SK-N-SH treated with all-trans-retinoic acid at 6 μM for 48 hours (cell line): ENCODE results near the gene IRS2.

Source experiments
- ATAC-seq: fragments of 200-7000 bp; cut with Tn5 transposase; 3 replicates; pipeline ENCODE4 v1.9.1; 2020; ENCODE audit warnings: mild to moderate bottlenecking, moderate library complexity
- BACH2 ChIP-seq: fragments of 250-450 bp; sonication (Bioruptor Pico); IDR thresholded peaks from 2 replicates; pipeline ENCODE4 v1.9.0; 2021; ENCODE audit warnings: mild to moderate bottlenecking, borderline replicate concordance
- CSDC2 ChIP-seq: fragments of 250-450 bp; sonication (Bioruptor Pico); IDR thresholded peaks from 2 replicates; pipeline ENCODE4 v1.5.0; 2020; ENCODE audit warnings: mild to moderate bottlenecking, moderate library complexity
- ESRRG ChIP-seq: fragments of 250-450 bp; sonication (Bioruptor Pico); IDR thresholded peaks from 2 replicates; pipeline ENCODE4 v1.6.1; 2021; ENCODE audit warnings: mild to moderate bottlenecking
- GLIS3 ChIP-seq: fragments of 250-450 bp; sonication (Bioruptor Pico); IDR thresholded peaks from 2 replicates; pipeline ENCODE4 v1.5.0; 2020; ENCODE audit warnings: mild to moderate bottlenecking, moderate library complexity
- ISL1 ChIP-seq: fragments of 250-450 bp; sonication (Bioruptor Pico); IDR thresholded peaks from 2 replicates; pipeline ENCODE4 v2.1.2; 2022; ENCODE audit warnings: mild to moderate bottlenecking, moderate library complexity
- OSR1 ChIP-seq: fragments of 250-450 bp; sonication (Bioruptor Pico); IDR thresholded peaks from 2 replicates; pipeline ENCODE4 v1.8.0; 2022; ENCODE audit warnings: moderate library complexity, mild to moderate bottlenecking, inconsistent platforms
- PPARA ChIP-seq: fragments of 250-450 bp; sonication (Bioruptor Pico); IDR thresholded peaks from 2 replicates; pipeline ENCODE4 v1.5.0; 2020; ENCODE audit warnings: mild to moderate bottlenecking, borderline replicate concordance
- SNAI2 ChIP-seq: fragments of 250-450 bp; sonication (Bioruptor Pico); IDR thresholded peaks from 2 replicates; pipeline ENCODE4 v1.5.0; 2020; ENCODE audit warnings: mild to moderate bottlenecking, moderate library complexity
- TOX ChIP-seq: fragments of 250-450 bp; sonication (Bioruptor Pico); IDR thresholded peaks from 2 replicates; pipeline ENCODE4 v1.8.0; 2021; ENCODE audit warnings: mild to moderate bottlenecking, moderate library complexity, borderline replicate concordance
- ZFP3 ChIP-seq: fragments of 250-450 bp; sonication (Bioruptor Pico); IDR thresholded peaks from 2 replicates; pipeline ENCODE4 v1.5.0; 2020; ENCODE audit warnings: mild to moderate bottlenecking, moderate library complexity
- ZFP30 ChIP-seq: fragments of 450-650 bp; formaldehyde crosslinking; IDR thresholded peaks from 2 replicates; pipeline ENCODE4 v1.5.0; 2022; ENCODE audit warnings: mild to moderate bottlenecking, moderate library complexity
- ZNF565 ChIP-seq: fragments of 450-650 bp; formaldehyde crosslinking; conservative IDR thresholded peaks from 2 replicates; pipeline ENCODE4 v1.5.0; 2020; ENCODE audit warnings: low read depth, mild to moderate bottlenecking, moderate library complexity
- ZNF70 ChIP-seq: fragments of 450-650 bp; formaldehyde crosslinking; IDR thresholded peaks from 2 replicates; pipeline ENCODE4 v1.5.0; 2020; ENCODE audit warnings: mild to moderate bottlenecking, moderate library complexity
- ZNF8 ChIP-seq: fragments of 450-650 bp; formaldehyde crosslinking; IDR thresholded peaks from 2 replicates; pipeline ENCODE4 v1.5.0; 2020; ENCODE audit warnings: mild to moderate bottlenecking, moderate library complexity
- TF ChIP-seq, protein P1 (sequence below): fragments of 250-450 bp; sonication (Bioruptor Pico); IDR thresholded peaks from 2 replicates; pipeline ENCODE4 v1.5.0; 2020; ENCODE audit warnings: mild to moderate bottlenecking, moderate library complexity
- TF ChIP-seq, protein P2 (sequence below): fragments of 250-450 bp; sonication (Bioruptor Pico); IDR thresholded peaks from 2 replicates; pipeline ENCODE4 v1.8.0; 2020; ENCODE audit warnings: mild to moderate bottlenecking, moderate library complexity, borderline replicate concordance
- TF ChIP-seq, protein P3 (sequence below): fragments of 250-450 bp; sonication (Bioruptor Pico); IDR thresholded peaks from 2 replicates; pipeline ENCODE4 v1.5.1; 2020; ENCODE audit warnings: low read depth, mild to moderate bottlenecking, moderate library complexity
- TF ChIP-seq, protein P4 (sequence below): fragments of 250-450 bp; sonication (Bioruptor Pico); IDR thresholded peaks from 2 replicates; pipeline ENCODE4 v1.5.1; 2021; ENCODE audit warnings: mild to moderate bottlenecking, moderate library complexity
- TF ChIP-seq, protein P5 (sequence below): fragments of 250-450 bp; sonication (Bioruptor Pico); IDR thresholded peaks from 2 replicates; pipeline ENCODE4 v1.8.0; 2021; ENCODE audit warnings: low read depth, mild to moderate bottlenecking, moderate library complexity, borderline replicate concordance

IRS2 gene

GRCh38 chr13:109762791-109763190 is 23.6 kb downstream of the IRS2 start:
- no peak for ATAC-seq
- no peak for TF ChIP-seq TOX (CRISPR knock-in tag)
- no peak for TF ChIP-seq GLIS3 (CRISPR knock-in tag)
- no peak for TF ChIP-seq ZNF565

DNA sequence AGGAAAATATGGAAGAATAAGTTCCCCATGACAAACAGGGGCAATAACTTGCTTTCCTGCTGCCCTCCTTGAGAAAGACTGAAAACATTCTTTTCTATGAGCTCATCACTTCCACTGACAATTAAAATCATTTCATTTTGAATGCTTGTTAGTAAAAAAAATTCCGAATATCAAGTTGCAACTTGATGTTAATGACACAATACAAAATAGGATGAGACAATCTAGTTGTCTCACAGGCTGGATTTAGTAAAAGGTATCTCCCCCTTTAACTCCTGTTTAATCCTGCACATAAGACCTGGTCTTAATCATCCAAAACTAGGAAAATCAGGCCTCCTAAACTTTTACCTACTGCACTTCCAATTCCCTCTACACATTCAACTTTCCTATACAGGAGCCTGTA is 24.7 kb downstream of the IRS2 start:
- ATAC-seq = peak; percentile 18
- TF ChIP-seq ESRRG (CRISPR knock-in tag) = no peak
- TF ChIP-seq, protein P1, sequence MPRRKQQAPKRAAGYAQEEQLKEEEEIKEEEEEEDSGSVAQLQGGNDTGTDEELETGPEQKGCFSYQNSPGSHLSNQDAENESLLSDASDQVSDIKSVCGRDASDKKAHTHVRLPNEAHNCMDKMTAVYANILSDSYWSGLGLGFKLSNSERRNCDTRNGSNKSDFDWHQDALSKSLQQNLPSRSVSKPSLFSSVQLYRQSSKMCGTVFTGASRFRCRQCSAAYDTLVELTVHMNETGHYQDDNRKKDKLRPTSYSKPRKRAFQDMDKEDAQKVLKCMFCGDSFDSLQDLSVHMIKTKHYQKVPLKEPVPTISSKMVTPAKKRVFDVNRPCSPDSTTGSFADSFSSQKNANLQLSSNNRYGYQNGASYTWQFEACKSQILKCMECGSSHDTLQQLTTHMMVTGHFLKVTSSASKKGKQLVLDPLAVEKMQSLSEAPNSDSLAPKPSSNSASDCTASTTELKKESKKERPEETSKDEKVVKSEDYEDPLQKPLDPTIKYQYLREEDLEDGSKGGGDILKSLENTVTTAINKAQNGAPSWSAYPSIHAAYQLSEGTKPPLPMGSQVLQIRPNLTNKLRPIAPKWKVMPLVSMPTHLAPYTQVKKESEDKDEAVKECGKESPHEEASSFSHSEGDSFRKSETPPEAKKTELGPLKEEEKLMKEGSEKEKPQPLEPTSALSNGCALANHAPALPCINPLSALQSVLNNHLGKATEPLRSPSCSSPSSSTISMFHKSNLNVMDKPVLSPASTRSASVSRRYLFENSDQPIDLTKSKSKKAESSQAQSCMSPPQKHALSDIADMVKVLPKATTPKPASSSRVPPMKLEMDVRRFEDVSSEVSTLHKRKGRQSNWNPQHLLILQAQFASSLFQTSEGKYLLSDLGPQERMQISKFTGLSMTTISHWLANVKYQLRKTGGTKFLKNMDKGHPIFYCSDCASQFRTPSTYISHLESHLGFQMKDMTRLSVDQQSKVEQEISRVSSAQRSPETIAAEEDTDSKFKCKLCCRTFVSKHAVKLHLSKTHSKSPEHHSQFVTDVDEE = no peak
- TF ChIP-seq ZFP30 (CRISPR knock-in tag) = no peak
- no peak for TF ChIP-seq SNAI2
- TF ChIP-seq, protein P2, sequence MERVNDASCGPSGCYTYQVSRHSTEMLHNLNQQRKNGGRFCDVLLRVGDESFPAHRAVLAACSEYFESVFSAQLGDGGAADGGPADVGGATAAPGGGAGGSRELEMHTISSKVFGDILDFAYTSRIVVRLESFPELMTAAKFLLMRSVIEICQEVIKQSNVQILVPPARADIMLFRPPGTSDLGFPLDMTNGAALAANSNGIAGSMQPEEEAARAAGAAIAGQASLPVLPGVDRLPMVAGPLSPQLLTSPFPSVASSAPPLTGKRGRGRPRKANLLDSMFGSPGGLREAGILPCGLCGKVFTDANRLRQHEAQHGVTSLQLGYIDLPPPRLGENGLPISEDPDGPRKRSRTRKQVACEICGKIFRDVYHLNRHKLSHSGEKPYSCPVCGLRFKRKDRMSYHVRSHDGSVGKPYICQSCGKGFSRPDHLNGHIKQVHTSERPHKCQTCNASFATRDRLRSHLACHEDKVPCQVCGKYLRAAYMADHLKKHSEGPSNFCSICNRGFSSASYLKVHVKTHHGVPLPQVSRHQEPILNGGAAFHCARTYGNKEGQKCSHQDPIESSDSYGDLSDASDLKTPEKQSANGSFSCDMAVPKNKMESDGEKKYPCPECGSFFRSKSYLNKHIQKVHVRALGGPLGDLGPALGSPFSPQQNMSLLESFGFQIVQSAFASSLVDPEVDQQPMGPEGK (CRISPR knock-in tag) = no peak
- TF ChIP-seq OSR1 (CRISPR knock-in tag) = no peak
- TF ChIP-seq BACH2 (CRISPR knock-in tag) = no peak
- TF ChIP-seq GLIS3 (CRISPR knock-in tag) = no peak
- no peak for TF ChIP-seq ZNF565
- TF ChIP-seq, protein P3, sequence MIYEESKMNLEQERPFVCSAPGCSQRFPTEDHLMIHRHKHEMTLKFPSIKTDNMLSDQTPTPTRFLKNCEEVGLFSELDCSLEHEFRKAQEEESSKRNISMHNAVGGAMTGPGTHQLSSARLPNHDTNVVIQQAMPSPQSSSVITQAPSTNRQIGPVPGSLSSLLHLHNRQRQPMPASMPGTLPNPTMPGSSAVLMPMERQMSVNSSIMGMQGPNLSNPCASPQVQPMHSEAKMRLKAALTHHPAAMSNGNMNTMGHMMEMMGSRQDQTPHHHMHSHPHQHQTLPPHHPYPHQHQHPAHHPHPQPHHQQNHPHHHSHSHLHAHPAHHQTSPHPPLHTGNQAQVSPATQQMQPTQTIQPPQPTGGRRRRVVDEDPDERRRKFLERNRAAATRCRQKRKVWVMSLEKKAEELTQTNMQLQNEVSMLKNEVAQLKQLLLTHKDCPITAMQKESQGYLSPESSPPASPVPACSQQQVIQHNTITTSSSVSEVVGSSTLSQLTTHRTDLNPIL (CRISPR knock-in tag) = no peak
- TF ChIP-seq, protein P4, sequence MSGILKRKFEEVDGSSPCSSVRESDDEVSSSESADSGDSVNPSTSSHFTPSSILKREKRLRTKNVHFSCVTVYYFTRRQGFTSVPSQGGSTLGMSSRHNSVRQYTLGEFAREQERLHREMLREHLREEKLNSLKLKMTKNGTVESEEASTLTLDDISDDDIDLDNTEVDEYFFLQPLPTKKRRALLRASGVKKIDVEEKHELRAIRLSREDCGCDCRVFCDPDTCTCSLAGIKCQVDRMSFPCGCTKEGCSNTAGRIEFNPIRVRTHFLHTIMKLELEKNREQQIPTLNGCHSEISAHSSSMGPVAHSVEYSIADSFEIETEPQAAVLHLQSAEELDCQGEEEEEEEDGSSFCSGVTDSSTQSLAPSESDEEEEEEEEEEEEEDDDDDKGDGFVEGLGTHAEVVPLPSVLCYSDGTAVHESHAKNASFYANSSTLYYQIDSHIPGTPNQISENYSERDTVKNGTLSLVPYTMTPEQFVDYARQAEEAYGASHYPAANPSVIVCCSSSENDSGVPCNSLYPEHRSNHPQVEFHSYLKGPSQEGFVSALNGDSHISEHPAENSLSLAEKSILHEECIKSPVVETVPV (CRISPR knock-in tag) = no peak
- no peak for TF ChIP-seq TOX (CRISPR knock-in tag)
- TF ChIP-seq ZNF70 (CRISPR knock-in tag) = no peak
- TF ChIP-seq ZFP3 (CRISPR knock-in tag) = no peak

- no peak for ATAC-seq
- TF ChIP-seq ZNF8 = no peak
- TF ChIP-seq, protein P5, sequence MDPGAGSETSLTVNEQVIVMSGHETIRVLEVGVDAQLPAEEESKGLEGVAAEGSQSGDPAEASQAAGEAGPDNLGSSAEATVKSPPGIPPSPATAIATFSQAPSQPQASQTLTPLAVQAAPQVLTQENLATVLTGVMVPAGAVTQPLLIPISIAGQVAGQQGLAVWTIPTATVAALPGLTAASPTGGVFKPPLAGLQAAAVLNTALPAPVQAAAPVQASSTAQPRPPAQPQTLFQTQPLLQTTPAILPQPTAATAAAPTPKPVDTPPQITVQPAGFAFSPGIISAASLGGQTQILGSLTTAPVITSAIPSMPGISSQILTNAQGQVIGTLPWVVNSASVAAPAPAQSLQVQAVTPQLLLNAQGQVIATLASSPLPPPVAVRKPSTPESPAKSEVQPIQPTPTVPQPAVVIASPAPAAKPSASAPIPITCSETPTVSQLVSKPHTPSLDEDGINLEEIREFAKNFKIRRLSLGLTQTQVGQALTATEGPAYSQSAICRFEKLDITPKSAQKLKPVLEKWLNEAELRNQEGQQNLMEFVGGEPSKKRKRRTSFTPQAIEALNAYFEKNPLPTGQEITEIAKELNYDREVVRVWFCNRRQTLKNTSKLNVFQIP = no peak
Observed at GRCh38 chr13:109760951-109761350, 25.4 kb downstream of the IRS2 start.

- no peak for ATAC-seq
- TF ChIP-seq ISL1 (no peak), PPARA (CRISPR knock-in tag) (no peak), ZNF70 (CRISPR knock-in tag) (no peak), BACH2 (CRISPR knock-in tag) (no peak), GLIS3 (CRISPR knock-in tag) (no peak), ZNF565 (no peak), CSDC2 (no peak), SNAI2 (no peak), OSR1 (CRISPR knock-in tag) (no peak), TOX (CRISPR knock-in tag) (no peak)
- TF ChIP-seq, protein P3 (CRISPR knock-in tag) = no peak
- TF ChIP-seq, protein P4 (CRISPR knock-in tag) = no peak
- TF ChIP-seq, protein P2 (CRISPR knock-in tag) = no peak
Observed at GRCh38 chr13:109760402-109760801, 26.0 kb downstream of the IRS2 start.
